Testis (tissue), 3 donors: Measurements from ENCODE around the gene CNTN2. TPM values are rescaled to one million over a fixed set of nuclear protein-coding genes. Genes with fewer than 3 reads are reported as not detected.

Experiments used
- DNase-seq: peaks from one replicate; pipeline ENCODE4 v3.0.0-alpha.2; 2019
- H3K27ac ChIP-seq, 2 donors: fragments of 200-600 bp; sonication (generic); one replicate each; pipeline ENCODE4 v1.5.1; 2019
- H3K27me3 ChIP-seq: fragments of 200-600 bp; sonication (generic); one replicate; pipeline ENCODE4 v1.5.1; 2019
- H3K36me3 ChIP-seq: fragments of 200-600 bp; sonication (generic); one replicate; pipeline ENCODE4 v1.5.1; 2017; ENCODE audit warnings: low read depth; ENCODE audit errors: missing control alignments
- H3K4me1 ChIP-seq: fragments of 200-600 bp; sonication (generic); one replicate; pipeline ENCODE4 v1.5.1; 2019
- H3K4me3 ChIP-seq, 2 donors: fragments of 200-600 bp; sonication (generic); one replicate each; pipeline ENCODE4 v1.5.1; 2017 to 2019
- H3K9me3 ChIP-seq: fragments of 200-600 bp; sonication (generic); one replicate; pipeline ENCODE4 v1.5.1; 2017
- CTCF ChIP-seq, 3 experiments: fragments of 450-650 bp in 2 of 3; fragments of 200-600 bp in 1 of 3; sonication (generic) in 1 of 3; IDR thresholded peaks; one replicate each; pipeline ENCODE4 v1.5.1; 2016 to 2019; ENCODE audit warnings: antibody characterized with exemption in 3 of 3, mild to moderate bottlenecking in 2 of 3, moderate library complexity in 1 of 3
- POLR2A ChIP-seq: fragments of 450-650 bp; IDR thresholded peaks from one replicate; pipeline ENCODE4 v1.6.1; 2017; ENCODE audit warnings: antibody characterized with exemption, mild to moderate bottlenecking, moderate library complexity
- WGBS, 2 donors: methylation state at CpG; one replicate each; pipeline ENCODE4 v1.1.5; 2018; 5-methylcytosine and 5-hydroxymethylcytosine counted together
- intact Hi-C: fragments of 100-400 bp; cut with DNase I; formaldehyde crosslinking; loops from one replicate; pipeline ENCODE4 v1.15.1; 2023; ENCODE audit warnings: low total_unique reads
- polyA plus RNA-seq: library from polyadenylated mRNA; stranded (reverse); fragments of 350-450 nt; fragmentation: Illumina TruSeq; extraction: RNeasy Lipid Tissue Mini Kit (QIAGEN cat#74804); gene quantifications from one replicate; pipeline ENCODE4 v1.2.3, GENCODE V29; 2014; ENCODE audit warnings: low read depth, low replicate concordance; ENCODE audit not compliant: insufficient read depth
- total RNA-seq, 2 donors: library from RNA; depleted of rRNA; stranded (reverse); fragments of >200 nt; gene quantifications; one replicate each; pipeline ENCODE4 v1.2.3, GENCODE V29; 2016

The CNTN2 gene
- total and polyA plus RNA-seq, 3 donors from 2014 or later = 16.4 to 31.9 (median 17.2) TPM

GRCh38 chr1:205072881-205073280, 29.9 kb downstream of the CNTN2 start:
- no peaks in the 10 kb centered on the region for H3K36me3 ChIP-seq
- 89 to 90% methylated on average over 6 to 8 of the region's 8 CpGs for WGBS, 2 donors
- no peak overlapping the region for H3K27ac ChIP-seq
- no peaks in the 10 kb centered on the region for H3K27me3 ChIP-seq
- peaks cover 13% of the 10 kb centered on the region for H3K4me1 ChIP-seq
- no peaks in the 10 kb centered on the region for H3K9me3 ChIP-seq
- DNase-seq = no peak
- TF ChIP-seq POLR2A = no peak
- no peak for TF ChIP-seq CTCF (IDR thresholded peaks at IDR 0.05)
- intact Hi-C loops = no loop called here
- no peak overlapping the region for H3K4me3 ChIP-seq

GRCh38 chr1:205073511-205073910, 30.5 kb downstream of the CNTN2 start:
- 87 to 100% methylated on average over 2 to 12 of the region's 12 CpGs for WGBS, 2 donors
- no peak for DNase-seq
- intact Hi-C loops = no loop called here

GRCh38 chr1:205074084-205074483, 31.1 kb downstream of the CNTN2 start:
- intact Hi-C loops = no loop called here
- peaks cover 13% of the 10 kb centered on the region for H3K4me1 ChIP-seq
- DNase-seq = no peak
- TF ChIP-seq CTCF (IDR thresholded peaks at IDR 0.05) = no peak
- no peak for TF ChIP-seq POLR2A
- H3K9me3 ChIP-seq = no peaks in the 10 kb centered on the region
- H3K27ac ChIP-seq = no peak overlapping the region
- no peaks in the 10 kb centered on the region for H3K36me3 ChIP-seq
- no peaks in the 10 kb centered on the region for H3K27me3 ChIP-seq
- WGBS, 2 donors = 95 to 99% methylated on average over 3 to 11 of the region's 11 CpGs
- H3K4me3 ChIP-seq = no peak overlapping the region

More at GRCh38 chr1:205073511-205073910, 30.5 kb downstream of the CNTN2 start:
- no peak overlapping the region for H3K4me3 ChIP-seq
- H3K27me3 ChIP-seq = no peaks in the 10 kb centered on the region
- H3K9me3 ChIP-seq = no peaks in the 10 kb centered on the region
- no peaks in the 10 kb centered on the region for H3K36me3 ChIP-seq
- peaks cover 13% of the 10 kb centered on the region for H3K4me1 ChIP-seq
- no peak for TF ChIP-seq CTCF (IDR thresholded peaks at IDR 0.05)
- TF ChIP-seq POLR2A = no peak
- H3K27ac ChIP-seq = no peak overlapping the region

GRCh38 chr1:205074513-205074912, 31.5 kb downstream of the CNTN2 start:
- peaks cover 13% of the 10 kb centered on the region for H3K4me1 ChIP-seq
- DNase-seq = no peak
- H3K4me3 ChIP-seq = no peak overlapping the region
- TF ChIP-seq CTCF (IDR thresholded peaks at IDR 0.05) = no peak
- no peak overlapping the region for H3K27ac ChIP-seq
- no peaks in the 10 kb centered on the region for H3K36me3 ChIP-seq
- H3K9me3 ChIP-seq = no peaks in the 10 kb centered on the region
- WGBS, 2 donors = 95 to 100% methylated on average over 4 to 7 of the region's 7 CpGs
- no peaks in the 10 kb centered on the region for H3K27me3 ChIP-seq
- intact Hi-C loops = no loop called here

- peaks cover 13% of the 10 kb centered on the region for H3K4me1 ChIP-seq
- H3K36me3 ChIP-seq = no peaks in the 10 kb centered on the region
- no peaks in the 10 kb centered on the region for H3K9me3 ChIP-seq
- TF ChIP-seq POLR2A = no peak
- TF ChIP-seq CTCF (IDR thresholded peaks at IDR 0.05) = no peak
- intact Hi-C loops = no loop called here
- H3K27ac ChIP-seq = no peak overlapping the region
- no peaks in the 10 kb centered on the region for H3K27me3 ChIP-seq
- 51 to 72% methylated on average over 7 of the region's 7 CpGs for WGBS, 2 donors
- no peak overlapping the region for H3K4me3 ChIP-seq
- DNase-seq = no peak
Observed at GRCh38 chr1:205075642-205076155, 32.7 kb downstream of the CNTN2 start.
